NCI-H748 treated with DMSO at 0.1 percent for 48 hours (cell line): ENCODE measurements around the gene IL17F.

ENCODE experiments used
- DNase-seq: peaks from one replicate; lab custom pipeline; 2025; lab: John Stamatoyannopoulos, UW

Gene IL17F

GRCh38 chr6:52189974-52190373 lies 54.3 kb downstream of the IL17F start:
- no peak for DNase-seq

GRCh38 chr6:52187098-52187497 lies 57.2 kb downstream of the IL17F start:
- DNase-seq = no peak
